GM23248 (cell line): ENCODE data around the gene CRISPLD2. TPM values are rescaled to one million over a fixed set of nuclear protein-coding genes. Genes with fewer than 3 reads are reported as not detected.
A peak's percentile ranks its signal among the peaks of the same experiment; 100 is the strongest.

Source experiments
- DNase-seq: peaks from one replicate; pipeline ENCODE4 v3.0.0-alpha.2; 2015
- H2AFZ ChIP-seq: fragments of 200-600 bp; sonication (generic); 2 replicates; pipeline ENCODE4 v1.6.1; 2016; ENCODE audit warnings: antibody characterized with exemption
- H3F3A ChIP-seq: fragments of 200-600 bp; sonication (generic); 2 replicates; pipeline ENCODE4 v1.6.1; 2016; ENCODE audit warnings: mild to moderate bottlenecking, antibody characterized with exemption, mixed run types; ENCODE audit not compliant: insufficient read depth
- H3K27ac ChIP-seq: fragments of 200-600 bp; sonication (generic); 2 replicates; pipeline ENCODE4 v1.5.1; 2016; ENCODE audit warnings: mild to moderate bottlenecking
- H3K27me3 ChIP-seq: fragments of 200-600 bp; sonication (generic); replicated peaks from 2 replicates; pipeline ENCODE4 v1.6.1; 2016; ENCODE audit warnings: mild to moderate bottlenecking; ENCODE audit not compliant: insufficient read depth
- H3K36me3 ChIP-seq: fragments of 200-600 bp; sonication (generic); 2 replicates; pipeline ENCODE4 v1.6.1; 2016; ENCODE audit warnings: low read depth, mild to moderate bottlenecking
- H3K4me1 ChIP-seq: fragments of 200-600 bp; sonication (generic); 2 replicates; pipeline ENCODE4 v1.6.1; 2016; ENCODE audit warnings: mild to moderate bottlenecking; ENCODE audit not compliant: insufficient read depth
- H3K4me2 ChIP-seq: fragments of 200-600 bp; sonication (generic); one replicate; pipeline ENCODE4 v1.6.1; 2016; ENCODE audit warnings: mild to moderate bottlenecking; ENCODE audit not compliant: unreplicated experiment
- H3K4me3 ChIP-seq: fragments of 200-600 bp; sonication (generic); 2 replicates; pipeline ENCODE4 v1.5.1; 2016; ENCODE audit warnings: mild to moderate bottlenecking
- H3K79me2 ChIP-seq: fragments of 200-600 bp; sonication (generic); 2 replicates; pipeline ENCODE4 v1.6.1; 2016; ENCODE audit warnings: mild to moderate bottlenecking; ENCODE audit not compliant: insufficient read depth
- H3K9ac ChIP-seq: fragments of 200-600 bp; sonication (generic); 2 replicates; pipeline ENCODE4 v1.6.1; 2016; ENCODE audit warnings: mild to moderate bottlenecking
- H3K9me2 ChIP-seq: fragments of 200-600 bp; sonication (generic); 2 replicates; pipeline ENCODE4 v1.6.1; 2016; ENCODE audit warnings: mixed run types, mild to moderate bottlenecking, moderate library complexity; ENCODE audit not compliant: insufficient read depth
- H3K9me3 ChIP-seq: fragments of 200-600 bp; sonication (generic); one replicate; pipeline ENCODE4 v1.6.1; 2017; ENCODE audit warnings: low read depth
- H4K20me1 ChIP-seq: fragments of 200-600 bp; sonication (generic); 2 replicates; pipeline ENCODE4 v1.6.0; 2016; ENCODE audit not compliant: insufficient read depth
- EZH2 ChIP-seq: fragments of 200-600 bp; sonication (generic); IDR thresholded peaks from 2 replicates; pipeline ENCODE4 v1.6.1; 2018; ENCODE audit warnings: antibody characterized with exemption, mild to moderate bottlenecking; ENCODE audit not compliant: insufficient read depth, poor library complexity, severe bottlenecking
- EZH2phosphoT487 ChIP-seq: fragments of 200-600 bp; sonication (generic); IDR thresholded peaks from 2 replicates; pipeline ENCODE4 v1.6.1; 2018; ENCODE audit warnings: antibody characterized with exemption, moderate library complexity, mild to moderate bottlenecking, low read depth; ENCODE audit not compliant: insufficient read depth
- WGBS, 2 experiments: methylation state at CpG; one replicate each; pipeline ENCODE4 v1.1.6; 2015 to 2017; ENCODE audit warnings: low lambda C conversion rate in 2 of 2, low coverage in 1 of 2; ENCODE audit errors: missing lambda C conversion rate in 2 of 2; 5-methylcytosine and 5-hydroxymethylcytosine counted together
- in situ Hi-C: fragments of 300-500 bp; cut with MboI; formaldehyde crosslinking; loops from 2 replicates; pipeline ENCODE4 v1.15.0; 2020
- polyA plus RNA-seq: library from polyadenylated mRNA; unstranded; fragments of >200 nt; fragmentation: Nextera tagmentation; extraction: Ambion mirVana; gene quantifications from 2 replicates; pipeline ENCODE4 v1.2.1, GENCODE V29; 2016
- total RNA-seq: library from RNA; depleted of rRNA; stranded (reverse); fragments of >200 nt; shearing (Covaris generic); gene quantifications from 2 replicates; pipeline ENCODE4 v1.2.3, GENCODE V29; 2014

CRISPLD2 gene
- total and polyA plus RNA-seq, 2 experiments from 2014 or later, result 21.5 to 36.3 TPM

GRCh38 chr16:84940670-84941551, 121.1 kb downstream of the CRISPLD2 start:
- no peak overlapping the region for H2AFZ ChIP-seq
- no peaks in the 10 kb centered on the region for H3F3A ChIP-seq
- H3K9me3 ChIP-seq, result no peaks in the 10 kb centered on the region
- H3K36me3 ChIP-seq, result no peaks in the 10 kb centered on the region
- H3K27ac ChIP-seq, result no peak overlapping the region
- peaks cover 17% of the 10 kb centered on the region for H3K4me1 ChIP-seq
- no peaks in the 10 kb centered on the region for H3K9me2 ChIP-seq
- no peaks in the 10 kb centered on the region for H3K27me3 ChIP-seq
- peak; percentile 82 for DNase-seq
- H4K20me1 ChIP-seq, result no peaks in the 10 kb centered on the region
- H3K9ac ChIP-seq, result 0 out of 2 replicates have a peak overlapping the region, but pooled peaks have one; percentile 30
- WGBS, 2 experiments, result 42 to 44% methylated on average over 31 to 40 of the region's 41 CpGs
- in situ Hi-C loops, result no loop called here
- no peak for TF ChIP-seq EZH2
- no peak for TF ChIP-seq EZH2phosphoT487
- H3K4me3 ChIP-seq, result no peak overlapping the region
- H3K79me2 ChIP-seq, result no peaks in the 10 kb centered on the region
- no peak overlapping the region for H3K4me2 ChIP-seq

DNA sequence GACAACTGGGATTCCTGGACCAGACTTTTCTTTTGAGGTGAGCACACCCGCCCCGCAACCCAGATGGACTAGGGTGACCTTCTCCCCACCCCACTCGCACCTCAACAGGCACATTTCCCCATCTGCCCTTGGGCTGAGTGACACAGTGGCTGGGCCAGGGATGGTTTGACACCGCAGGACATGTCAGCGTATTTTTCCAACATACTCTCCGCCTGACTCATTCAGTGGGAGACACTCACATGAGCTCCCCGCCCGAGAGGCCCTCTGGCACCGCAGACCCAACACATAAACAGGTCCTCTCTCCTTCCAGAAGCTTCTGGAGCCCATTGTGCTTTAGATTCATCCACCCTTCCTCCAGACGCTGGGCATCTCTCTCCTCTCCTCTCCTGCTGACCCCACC, 122.1 kb downstream of the CRISPLD2 start:
- TF ChIP-seq EZH2phosphoT487 (no peak), EZH2 (no peak)
- Histone ChIP-seq H3K27ac (no peak overlapping the region), H4K20me1 (no peaks in the 10 kb centered on the region), H3K9me3 (no peaks in the 10 kb centered on the region), H3K4me2 (peak overlapping the region; percentile 13), H3K27me3 (no peaks in the 10 kb centered on the region), H3F3A (no peaks in the 10 kb centered on the region), H3K4me1 (peaks cover 17% of the 10 kb centered on the region), H3K36me3 (no peaks in the 10 kb centered on the region), H3K9ac (peak overlapping the region; percentile 41), H3K79me2 (no peaks in the 10 kb centered on the region), H3K9me2 (no peaks in the 10 kb centered on the region), H2AFZ (no peak overlapping the region), H3K4me3 (no peak overlapping the region)
- DNase-seq, result peak; percentile 91
- WGBS, 2 experiments, result 16 to 21% methylated on average over 10 of the region's 10 CpGs
- in situ Hi-C loops, result no loop called here

DNA sequence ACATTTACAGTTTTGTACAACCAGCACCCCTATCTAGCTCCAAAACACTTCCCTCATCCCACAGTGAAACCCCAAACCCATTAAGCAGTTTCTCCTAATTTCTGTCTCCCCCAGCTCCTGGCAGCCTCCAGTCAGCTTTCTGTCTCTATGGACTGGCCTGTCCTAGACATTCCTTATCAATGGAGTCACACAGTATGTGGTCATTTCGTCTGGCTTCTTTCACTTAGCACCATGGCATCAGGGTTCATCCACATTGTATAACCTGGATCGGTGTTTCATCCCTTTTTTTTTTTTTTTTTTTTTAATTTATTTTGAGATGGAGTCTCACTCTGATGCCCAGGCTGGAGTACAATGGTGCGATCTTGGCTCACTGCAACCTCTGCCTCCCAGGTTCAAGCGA, 123.0 kb downstream of the CRISPLD2 start:
- TF ChIP-seq EZH2phosphoT487 (no peak), EZH2 (no peak)
- Histone ChIP-seq H3K36me3 (no peaks in the 10 kb centered on the region), H3K27me3 (no peaks in the 10 kb centered on the region), H3K9ac (no peak overlapping the region), H2AFZ (no peak overlapping the region), H3K4me1 (peaks cover 17% of the 10 kb centered on the region), H3K79me2 (no peaks in the 10 kb centered on the region), H3K9me3 (no peaks in the 10 kb centered on the region), H4K20me1 (no peaks in the 10 kb centered on the region), H3K4me3 (no peak overlapping the region), H3K9me2 (no peaks in the 10 kb centered on the region), H3K4me2 (no peak overlapping the region), H3K27ac (no peak overlapping the region), H3F3A (no peaks in the 10 kb centered on the region)
- in situ Hi-C loops, result no loop called here
- peak; percentile 40 for DNase-seq
- WGBS, 2 experiments, result 82 to 83% methylated on average over 4 of the region's 4 CpGs

GRCh38 chr16:84943620-84944019, 123.8 kb downstream of the CRISPLD2 start:
- TF ChIP-seq EZH2 (no peak), EZH2phosphoT487 (no peak)
- Histone ChIP-seq H4K20me1 (no peaks in the 10 kb centered on the region), H3K9me2 (no peaks in the 10 kb centered on the region), H3K27me3 (no peaks in the 10 kb centered on the region), H3K27ac (no peak overlapping the region), H3K9me3 (no peaks in the 10 kb centered on the region), H2AFZ (no peak overlapping the region), H3K4me3 (no peak overlapping the region), H3K9ac (no peak overlapping the region), H3K4me2 (no peak overlapping the region), H3K36me3 (no peaks in the 10 kb centered on the region), H3K79me2 (no peaks in the 10 kb centered on the region), H3F3A (no peaks in the 10 kb centered on the region), H3K4me1 (peaks cover 17% of the 10 kb centered on the region)
- in situ Hi-C loops, result no loop called here
- no peak for DNase-seq
- 90 to 96% methylated on average over 4 of the region's 4 CpGs for WGBS, 2 experiments
